Endothelial cell (in vitro differentiated cells): ENCODE results near the gene SYT7. TPM values are rescaled to one million over a fixed set of nuclear protein-coding genes. Genes with fewer than 3 reads are reported as not detected.
"Not testable (repeated sequence)": the region's sequence is repeated elsewhere in the genome, so short reads cannot be mapped to it uniquely, and the experiment has no call there.

Experiments used
- DNase-seq: peaks from one replicate; pipeline ENCODE4 v3.0.0; 2021; ENCODE audit warnings: low spot score
- H3K27ac Mint-ChIP-seq: one replicate; pipeline ENCODE4 v1.8.0; 2021; ENCODE audit warnings: mixed read lengths, inconsistent platforms; ENCODE audit not compliant: unreplicated experiment
- H3K27me3 Mint-ChIP-seq: one replicate; pipeline ENCODE4 v1.8.0; 2021; ENCODE audit warnings: mild to moderate bottlenecking, moderate library complexity, mixed read lengths, inconsistent platforms; ENCODE audit not compliant: unreplicated experiment
- H3K36me3 Mint-ChIP-seq: one replicate; pipeline ENCODE4 v1.8.0; 2021; ENCODE audit warnings: mild to moderate bottlenecking, low read depth, mixed read lengths, inconsistent platforms; ENCODE audit not compliant: unreplicated experiment
- H3K4me1 Mint-ChIP-seq: one replicate; pipeline ENCODE4 v1.8.0; 2021; ENCODE audit warnings: mild to moderate bottlenecking, mixed read lengths, inconsistent platforms; ENCODE audit not compliant: unreplicated experiment
- H3K4me3 Mint-ChIP-seq: one replicate; pipeline ENCODE4 v1.8.0; 2021; ENCODE audit warnings: mild to moderate bottlenecking, mixed read lengths, inconsistent platforms; ENCODE audit not compliant: unreplicated experiment
- H3K9me3 Mint-ChIP-seq: one replicate; pipeline ENCODE4 v1.8.0; 2021; ENCODE audit warnings: mixed read lengths, inconsistent platforms; ENCODE audit not compliant: unreplicated experiment
- CTCF ChIP-seq: fragments of 200-600 bp; sonication (generic); IDR thresholded peaks from one replicate; pipeline ENCODE4 v1.5.0; 2021; ENCODE audit warnings: antibody characterized with exemption; ENCODE audit not compliant: unreplicated experiment
- total RNA-seq: library from RNA; stranded (reverse); fragmentation: NEBNext Ultra II Directional; extraction: Animal tissue kit (Norgen Biotek cat#: 25700); gene quantifications from one replicate; pipeline ENCODE4 v1.2.1, GENCODE V29; 2021; ENCODE audit not compliant: unreplicated experiment

SYT7 gene
- total RNA-seq, 1 donor from 2014 or later = 9.7 TPM

- no peak overlapping the region for H3K4me3 Mint-ChIP-seq
- H3K27me3 Mint-ChIP-seq = peaks cover 10% of the 10 kb centered on the region
- peak; percentile 74 for DNase-seq
- no peaks in the 10 kb centered on the region for H3K9me3 Mint-ChIP-seq
- TF ChIP-seq CTCF = no peak
- H3K27ac Mint-ChIP-seq = peak overlapping the region; percentile 80
- peaks cover 2% of the 10 kb centered on the region for H3K4me1 Mint-ChIP-seq
- H3K36me3 Mint-ChIP-seq = peaks cover 5% of the 10 kb centered on the region
Observed at GRCh38 chr11:61480994-61481335, 99.9 kb downstream of the SYT7 start.

GRCh38 chr11:61480261-61480993 lies 100.4 kb downstream of the SYT7 start:
- peaks cover 10% of the 10 kb centered on the region for H3K27me3 Mint-ChIP-seq
- peaks cover 2% of the 10 kb centered on the region for H3K4me1 Mint-ChIP-seq
- H3K9me3 Mint-ChIP-seq = no peaks in the 10 kb centered on the region
- peaks cover 5% of the 10 kb centered on the region for H3K36me3 Mint-ChIP-seq
- TF ChIP-seq CTCF = no peak
- H3K27ac Mint-ChIP-seq = peak overlapping the region; percentile 37
- no peak overlapping the region for H3K4me3 Mint-ChIP-seq
- no peak for DNase-seq

- not testable (repeated sequence) for H3K27ac Mint-ChIP-seq, DNase-seq, H3K36me3 Mint-ChIP-seq, H3K27me3 Mint-ChIP-seq, H3K4me1 Mint-ChIP-seq, H3K9me3 Mint-ChIP-seq, H3K4me3 Mint-ChIP-seq
Observed at GRCh38 chr11:61479360-61480058, 101.4 kb downstream of the SYT7 start.

- no peak overlapping the region for H3K27ac Mint-ChIP-seq
- no peaks in the 10 kb centered on the region for H3K9me3 Mint-ChIP-seq
- peaks cover 10% of the 10 kb centered on the region for H3K36me3 Mint-ChIP-seq
- peak; percentile 69 for DNase-seq
- TF ChIP-seq CTCF = peak; percentile 96
- peaks cover 5% of the 10 kb centered on the region for H3K27me3 Mint-ChIP-seq
- H3K4me1 Mint-ChIP-seq = peaks cover 11% of the 10 kb centered on the region
- H3K4me3 Mint-ChIP-seq = no peak overlapping the region
Observed at GRCh38 chr11:61477727-61478148, 103.1 kb downstream of the SYT7 start.

- no peak for DNase-seq
- peaks cover 11% of the 10 kb centered on the region for H3K4me1 Mint-ChIP-seq
Observed at GRCh38 chr11:61477126-61477525, 103.8 kb downstream of the SYT7 start.

More at GRCh38 chr11:61477126-61477525, 103.8 kb downstream of the SYT7 start:
- Mint-ChIP-seq H3K36me3 (peaks cover 10% of the 10 kb centered on the region), H3K27ac (no peak overlapping the region), H3K27me3 (peaks cover 5% of the 10 kb centered on the region), H3K9me3 (no peaks in the 10 kb centered on the region), H3K4me3 (no peak overlapping the region)
- no peak for TF ChIP-seq CTCF
